Nephron progenitor cell (in vitro differentiated cells): ENCODE measurements around the gene C9orf50.

ENCODE experiments used
- DNase-seq: peaks from one replicate; pipeline ENCODE4 v3.0.0; 2021
- H3K27ac Mint-ChIP-seq: 2 replicates; pipeline ENCODE4 v1.8.0; 2021; ENCODE audit warnings: mild to moderate bottlenecking, moderate library complexity, mixed read lengths
- H3K27me3 Mint-ChIP-seq: 2 replicates; pipeline ENCODE4 v1.8.0; 2021; ENCODE audit warnings: mild to moderate bottlenecking, low read depth, mixed read lengths; ENCODE audit not compliant: poor library complexity
- H3K36me3 Mint-ChIP-seq: 2 replicates; pipeline ENCODE4 v1.8.0; 2021; ENCODE audit warnings: low read depth, mixed read lengths
- H3K4me1 Mint-ChIP-seq: 2 replicates; pipeline ENCODE4 v1.8.0; 2021; ENCODE audit warnings: mixed read lengths
- H3K4me3 Mint-ChIP-seq: 2 replicates; pipeline ENCODE4 v1.8.0; 2021; ENCODE audit warnings: mild to moderate bottlenecking, moderate library complexity, mixed read lengths
- H3K9me3 Mint-ChIP-seq: 2 replicates; pipeline ENCODE4 v1.8.0; 2021; ENCODE audit warnings: mild to moderate bottlenecking, moderate library complexity, mixed read lengths
- TF ChIP-seq, protein P1 (sequence below): fragments of 200-600 bp; sonication (generic); IDR thresholded peaks from 2 replicates; pipeline ENCODE4 v1.5.0; 2021; ENCODE audit warnings: antibody characterized with exemption

The C9orf50 gene

DNA sequence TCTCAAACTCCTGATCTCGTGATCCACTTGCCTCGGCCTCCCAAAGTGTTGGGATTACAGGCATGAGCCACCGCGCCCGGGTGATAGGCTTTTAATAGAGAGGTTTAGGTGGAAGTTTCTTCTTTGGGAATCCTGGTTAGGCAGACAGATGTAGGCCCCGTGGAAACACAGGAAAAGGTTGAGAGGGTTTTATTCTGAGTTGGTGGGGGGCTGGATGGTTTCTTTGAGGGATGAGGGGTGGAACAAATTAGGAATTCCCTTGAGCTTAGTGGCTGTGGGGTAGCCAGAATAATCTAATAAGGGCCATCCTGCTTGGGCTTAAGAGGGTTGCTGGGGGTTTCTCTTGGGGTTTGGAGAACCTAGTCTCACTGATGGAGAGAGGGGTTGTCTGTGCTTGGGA is 30.4 kb downstream of the C9orf50 start:
- Mint-ChIP-seq H3K27me3 (peaks cover 12% of the 10 kb centered on the region), H3K36me3 (no peaks in the 10 kb centered on the region), H3K27ac (peak overlapping the region; percentile 49), H3K9me3 (no peaks in the 10 kb centered on the region), H3K4me3 (no peak overlapping the region), H3K4me1 (peaks cover 96% of the 10 kb centered on the region)
- no peak for DNase-seq
- TF ChIP-seq, protein P1, sequence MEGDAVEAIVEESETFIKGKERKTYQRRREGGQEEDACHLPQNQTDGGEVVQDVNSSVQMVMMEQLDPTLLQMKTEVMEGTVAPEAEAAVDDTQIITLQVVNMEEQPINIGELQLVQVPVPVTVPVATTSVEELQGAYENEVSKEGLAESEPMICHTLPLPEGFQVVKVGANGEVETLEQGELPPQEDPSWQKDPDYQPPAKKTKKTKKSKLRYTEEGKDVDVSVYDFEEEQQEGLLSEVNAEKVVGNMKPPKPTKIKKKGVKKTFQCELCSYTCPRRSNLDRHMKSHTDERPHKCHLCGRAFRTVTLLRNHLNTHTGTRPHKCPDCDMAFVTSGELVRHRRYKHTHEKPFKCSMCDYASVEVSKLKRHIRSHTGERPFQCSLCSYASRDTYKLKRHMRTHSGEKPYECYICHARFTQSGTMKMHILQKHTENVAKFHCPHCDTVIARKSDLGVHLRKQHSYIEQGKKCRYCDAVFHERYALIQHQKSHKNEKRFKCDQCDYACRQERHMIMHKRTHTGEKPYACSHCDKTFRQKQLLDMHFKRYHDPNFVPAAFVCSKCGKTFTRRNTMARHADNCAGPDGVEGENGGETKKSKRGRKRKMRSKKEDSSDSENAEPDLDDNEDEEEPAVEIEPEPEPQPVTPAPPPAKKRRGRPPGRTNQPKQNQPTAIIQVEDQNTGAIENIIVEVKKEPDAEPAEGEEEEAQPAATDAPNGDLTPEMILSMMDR = no peak

DNA sequence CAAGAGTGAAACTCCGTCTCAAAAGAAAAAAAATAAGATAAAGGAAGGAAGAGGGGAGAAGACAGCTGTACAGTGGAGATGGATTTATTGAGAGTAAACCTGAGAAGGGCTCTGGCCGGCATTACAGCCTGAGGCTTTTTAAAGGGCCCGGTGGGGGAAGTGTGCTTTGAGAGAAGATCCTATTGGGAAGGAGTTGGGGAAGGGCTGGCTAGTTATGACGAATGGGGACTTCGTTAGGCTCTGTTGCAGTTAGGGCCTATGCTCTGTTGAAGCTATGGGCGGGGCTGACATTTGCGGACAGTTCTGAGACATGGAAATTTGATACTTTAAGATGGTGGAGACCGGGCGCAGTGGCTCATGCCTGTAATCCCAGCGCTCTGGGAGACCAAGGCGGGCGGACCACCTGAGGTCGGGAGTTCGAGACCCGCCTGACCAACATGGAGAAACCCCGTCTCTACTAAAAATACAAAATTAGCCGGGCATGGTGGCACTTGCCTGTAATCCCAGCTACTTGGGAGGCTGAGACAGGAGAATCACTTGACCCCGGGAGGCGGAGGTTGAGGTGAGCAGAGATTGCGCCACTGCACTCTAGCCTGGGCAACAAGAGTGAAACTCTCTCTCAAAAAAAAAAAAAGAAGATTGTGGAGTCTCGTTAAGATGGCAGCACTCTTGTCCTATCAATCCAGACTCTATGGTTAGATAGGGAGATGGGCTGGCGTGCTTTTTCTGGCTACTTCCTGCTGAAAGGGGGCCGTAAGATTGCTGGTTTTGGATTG is 33.2 kb downstream of the C9orf50 start:
- H3K27ac Mint-ChIP-seq = peak overlapping the region; percentile 84
- no peak for DNase-seq
- no peaks in the 10 kb centered on the region for H3K36me3 Mint-ChIP-seq
- peaks cover 82% of the 10 kb centered on the region for H3K4me1 Mint-ChIP-seq
- TF ChIP-seq, protein P1 = no peak
- H3K27me3 Mint-ChIP-seq = peaks cover 11% of the 10 kb centered on the region
- peak overlapping the region; percentile 21 for H3K4me3 Mint-ChIP-seq
- H3K9me3 Mint-ChIP-seq = no peaks in the 10 kb centered on the region

DNA sequence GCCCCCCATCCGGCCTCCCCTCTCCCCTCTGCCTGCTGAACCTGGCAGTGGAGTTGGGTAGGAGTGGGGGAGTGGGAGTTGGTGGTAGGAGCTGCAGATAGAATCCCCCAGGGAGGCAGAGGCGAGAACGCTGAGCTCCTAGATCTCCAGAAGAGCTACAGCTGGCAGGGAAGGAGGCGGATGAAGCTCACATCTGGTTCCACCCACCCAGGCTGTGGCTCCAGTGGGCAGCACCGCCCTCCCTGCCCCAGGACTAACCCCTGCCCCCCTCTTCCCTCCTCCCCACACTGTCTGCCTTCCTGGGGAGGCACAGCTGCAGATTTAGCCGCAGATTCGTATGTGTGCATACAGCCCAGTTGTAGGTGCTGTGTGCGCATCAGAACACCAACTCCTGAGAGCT is 34.2 kb downstream of the C9orf50 start:
- TF ChIP-seq, protein P1 = no peak
- Mint-ChIP-seq H3K27me3 (peaks cover 10% of the 10 kb centered on the region), H3K4me1 (peaks cover 82% of the 10 kb centered on the region), H3K4me3 (no peak overlapping the region), H3K27ac (peak overlapping the region; percentile 91), H3K36me3 (no peaks in the 10 kb centered on the region), H3K9me3 (no peaks in the 10 kb centered on the region)
- DNase-seq = no peak

DNA sequence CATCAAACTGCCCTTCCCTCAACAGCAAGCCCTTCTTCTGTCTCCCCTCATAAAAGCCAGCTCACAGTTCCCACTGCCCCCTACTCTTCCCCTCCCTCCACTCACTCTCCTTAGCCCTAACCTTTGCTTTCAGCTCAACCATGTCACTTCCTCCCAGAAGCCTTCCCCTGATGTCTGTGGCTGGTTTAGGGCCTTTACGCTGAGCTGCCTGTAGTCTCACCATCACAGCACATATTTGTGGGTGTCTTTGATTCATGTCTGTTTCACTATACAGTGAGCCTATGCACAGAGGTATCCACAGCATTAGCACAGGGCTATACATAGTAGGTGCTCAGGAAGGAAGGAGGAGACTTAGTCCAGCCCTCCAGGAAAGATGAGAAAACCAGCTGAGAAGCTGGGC is 34.7 kb downstream of the C9orf50 start:
- DNase-seq = no peak
- TF ChIP-seq, protein P1 = no peak
- no peaks in the 10 kb centered on the region for H3K9me3 Mint-ChIP-seq
- H3K27me3 Mint-ChIP-seq = peaks cover 10% of the 10 kb centered on the region
- H3K27ac Mint-ChIP-seq = peak overlapping the region; percentile 91
- peaks cover 81% of the 10 kb centered on the region for H3K4me1 Mint-ChIP-seq
- no peak overlapping the region for H3K4me3 Mint-ChIP-seq
- no peaks in the 10 kb centered on the region for H3K36me3 Mint-ChIP-seq

DNA sequence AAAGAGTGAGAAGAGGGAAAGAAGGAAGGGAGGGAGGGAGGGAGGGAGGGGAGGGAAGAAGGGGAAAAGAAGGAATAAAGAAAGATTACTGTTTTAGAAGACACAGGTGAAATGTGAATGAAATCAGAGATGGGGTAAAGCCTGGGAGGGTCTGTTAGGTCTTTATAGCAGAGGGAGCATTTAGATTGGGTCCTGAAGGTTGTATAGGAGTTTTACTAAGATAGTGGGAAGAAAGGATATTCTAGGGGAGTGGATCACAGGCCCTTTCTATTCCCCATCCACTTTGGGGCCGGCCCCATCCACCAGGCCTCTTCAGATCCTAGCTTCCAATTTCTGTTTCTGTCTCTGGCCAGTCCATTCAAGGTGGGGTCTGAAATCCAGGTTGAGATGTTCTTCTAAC is 35.5 kb downstream of the C9orf50 start:
- Mint-ChIP-seq H3K4me1 (peaks cover 72% of the 10 kb centered on the region), H3K27ac (peak overlapping the region; percentile 62), H3K27me3 (peaks cover 7% of the 10 kb centered on the region), H3K4me3 (no peak overlapping the region), H3K9me3 (peaks cover 4% of the 10 kb centered on the region), H3K36me3 (no peaks in the 10 kb centered on the region)
- no peak for DNase-seq
- TF ChIP-seq, protein P1 = no peak

DNA sequence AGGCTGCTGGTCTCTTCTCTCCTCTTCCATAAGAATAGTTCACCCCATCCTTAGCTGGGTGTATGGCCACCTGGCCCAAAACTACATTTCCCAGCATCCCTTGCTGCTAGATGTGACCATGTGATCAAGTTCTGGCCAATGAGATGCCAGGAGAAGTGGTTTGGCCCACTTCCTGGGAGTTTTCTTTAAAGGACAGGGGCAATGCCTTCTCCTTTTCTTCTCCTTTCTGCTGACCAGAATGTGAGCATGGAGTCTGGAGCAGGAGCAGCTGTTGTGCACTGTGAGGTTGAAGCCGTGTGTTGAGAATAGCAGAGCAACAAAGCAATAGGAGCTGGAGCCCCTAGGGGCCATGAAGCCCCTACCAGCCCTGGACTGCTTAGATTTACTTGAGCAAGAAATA is 36.8 kb downstream of the C9orf50 start:
- Mint-ChIP-seq H3K4me3 (no peak overlapping the region), H3K4me1 (peaks cover 65% of the 10 kb centered on the region), H3K9me3 (peaks cover 4% of the 10 kb centered on the region), H3K27ac (peak overlapping the region; percentile 7), H3K36me3 (no peaks in the 10 kb centered on the region), H3K27me3 (peaks cover 7% of the 10 kb centered on the region)
- TF ChIP-seq, protein P1 = no peak
- DNase-seq = peak; percentile 53
